Adrenal gland (tissue), 12 donors: ENCODE results near the gene ZBED5. TPM values are rescaled to one million over a fixed set of nuclear protein-coding genes. Genes with fewer than 3 reads are reported as not detected.

Experiments
- DNase-seq, 7 donors: peaks; one replicate each; pipeline ENCODE4 v3.0.0-alpha.2; 2019 to 2020
- H3K27ac ChIP-seq, 5 donors: fragments of 200-600 bp; sonication (generic) in 4 of 5; 1 replicate in 3 of 5; 2 replicates in 2 of 5; pipeline versions ENCODE4 v1.5.1 to v1.8.0; 2016 to 2020; ENCODE audit warnings: mild to moderate bottlenecking in 1 of 5
- H3K27me3 ChIP-seq: fragments of 200-600 bp; 2 replicates; pipeline ENCODE4 v1.8.0; 2021
- H3K36me3 ChIP-seq, 2 donors: fragments of 200-600 bp; replicated peaks in 1 of 2; 1 replicate in 1 of 2; 2 replicates in 1 of 2; pipeline versions ENCODE4 v1.5.1 to v1.8.0; 2018 to 2022
- H3K4me1 ChIP-seq, 2 donors: fragments of 200-600 bp; replicated peaks in 1 of 2; 1 replicate in 1 of 2; 2 replicates in 1 of 2; pipeline versions ENCODE4 v1.5.1 to v1.8.0; 2018 to 2021
- H3K4me3 ChIP-seq, 4 donors: fragments of 200-600 bp; sonication (generic) in 3 of 4; one replicate each; pipeline ENCODE4 v1.5.1; 2016 to 2018
- H3K9me3 ChIP-seq, 3 donors: fragments of 200-600 bp; sonication (generic) in 1 of 3; replicated peaks in 1 of 3; 1 replicate in 2 of 3; 2 replicates in 1 of 3; pipeline versions ENCODE4 v1.5.1 to v1.8.0; 2016 to 2021
- POLR2A ChIP-seq, 2 donors: fragments of 450-650 bp; IDR thresholded peaks; one replicate each; pipeline ENCODE4 v1.6.1; 2017; ENCODE audit warnings: antibody characterized with exemption in 2 of 2, mild to moderate bottlenecking in 2 of 2, moderate library complexity in 1 of 2
- WGBS, 4 donors: extraction: QIAGEN DNeasy Blood & Tissue Kit in 2 of 4; methylation state at CpG; one replicate each; pipeline versions ENCODE4 v1.1.5 to v1.1.7; 2013 to 2017; 5-methylcytosine and 5-hydroxymethylcytosine counted together
- intact Hi-C, 2 donors: fragments of 100-400 bp; cut with DNase I; formaldehyde crosslinking; loops; one replicate each; pipeline versions ENCODE4 v1.14.1 to v1.15.0; 2022 to 2023
- polyA plus RNA-seq, 3 donors: library from polyadenylated mRNA; stranded (reverse); fragments of 200-250 nt in 2 of 3; fragments of 350-450 nt in 1 of 3; fragmentation: Illumina TruSeq in 1 of 3; extraction: RNeasy Lipid Tissue Mini Kit (QIAGEN cat#74804) in 1 of 3; gene quantifications; one replicate each; pipeline ENCODE4 v1.2.3, GENCODE V29; 2013 to 2014
- total RNA-seq, 9 donors: library from RNA; depleted of rRNA in 4 of 9; stranded (reverse); fragments of >200 nt in 4 of 9; fragments of 120-200 nt in 1 of 9; fragmentation: NEBNext Ultra II Directional in 1 of 9; extraction: Animal tissue kit (Norgen Biotek cat#: 25700) in 1 of 9; gene quantifications; one replicate each; pipeline versions ENCODE4 v1.1.0 to v1.2.4, GENCODE V29; 2013 to 2023
- TF ChIP-seq, protein P1 (sequence below), 6 experiments: fragments of 450-650 bp in 4 of 6; fragments of 200-600 bp in 2 of 6; sonication (generic) in 1 of 6; IDR thresholded peaks; 1 replicate in 5 of 6; 2 replicates in 1 of 6; pipeline versions ENCODE4 v1.5.1 to v1.8.0; 2016 to 2021; ENCODE audit warnings: antibody characterized with exemption in 6 of 6, mild to moderate bottlenecking in 2 of 6, moderate library complexity in 1 of 6
- donor health status: healthy with polysubstance abuse.
- donor health status: Bipolar disorder and iron deficiency.
- donor health status: DM: yes; HTN: yes; CAD: no.
- donor health status: DM: no; HTN: no; CAD: no.
- donor health status: DM: no; HTN: no; CAD: no.
- donor health status: DM: yes; HTN: yes; CAD: no.

The ZBED5 gene
- total and polyA plus RNA-seq, 12 donors: 12.3 to 53.3 (median 34.7) TPM

GRCh38 chr11:10809373-10810160, 48.3 kb downstream of the ZBED5 start:
- H3K27me3 ChIP-seq: no peaks in the 10 kb centered on the region
- intact Hi-C loops: loop anchor here (5.0 to 10.0 kb wide), 2 partner anchors 48 to 125 kb away; partner anchors contain the start of gene ZBED5 (in 1 of the 2)
- peak overlapping the region; percentile 26 to 87 (median 62) for H3K4me3 ChIP-seq
- no peaks in the 10 kb centered on the region for H3K9me3 ChIP-seq
- TF ChIP-seq, protein P1, sequence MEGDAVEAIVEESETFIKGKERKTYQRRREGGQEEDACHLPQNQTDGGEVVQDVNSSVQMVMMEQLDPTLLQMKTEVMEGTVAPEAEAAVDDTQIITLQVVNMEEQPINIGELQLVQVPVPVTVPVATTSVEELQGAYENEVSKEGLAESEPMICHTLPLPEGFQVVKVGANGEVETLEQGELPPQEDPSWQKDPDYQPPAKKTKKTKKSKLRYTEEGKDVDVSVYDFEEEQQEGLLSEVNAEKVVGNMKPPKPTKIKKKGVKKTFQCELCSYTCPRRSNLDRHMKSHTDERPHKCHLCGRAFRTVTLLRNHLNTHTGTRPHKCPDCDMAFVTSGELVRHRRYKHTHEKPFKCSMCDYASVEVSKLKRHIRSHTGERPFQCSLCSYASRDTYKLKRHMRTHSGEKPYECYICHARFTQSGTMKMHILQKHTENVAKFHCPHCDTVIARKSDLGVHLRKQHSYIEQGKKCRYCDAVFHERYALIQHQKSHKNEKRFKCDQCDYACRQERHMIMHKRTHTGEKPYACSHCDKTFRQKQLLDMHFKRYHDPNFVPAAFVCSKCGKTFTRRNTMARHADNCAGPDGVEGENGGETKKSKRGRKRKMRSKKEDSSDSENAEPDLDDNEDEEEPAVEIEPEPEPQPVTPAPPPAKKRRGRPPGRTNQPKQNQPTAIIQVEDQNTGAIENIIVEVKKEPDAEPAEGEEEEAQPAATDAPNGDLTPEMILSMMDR (IDR thresholded peaks at IDR 0.05): peak in 2 of 6 experiments; percentile 17
- TF ChIP-seq POLR2A (IDR thresholded peaks at IDR 0.05): no peak
- DNase-seq: peak in 1 of 7 donors; percentile 49
- H3K27ac ChIP-seq: peak overlapping the region; percentile 88 to 99 (median 97)
- WGBS, 4 donors: 2 to 3% (median 2%) methylated on average over 16 to 29 of the region's 29 CpGs
- H3K36me3 ChIP-seq: peaks cover 0 to 25% of the 10 kb centered on the region in 2 donors
- peaks cover 8 to 33% of the 10 kb centered on the region in 2 donors for H3K4me1 ChIP-seq

- H3K9me3 ChIP-seq: no peaks in the 10 kb centered on the region
- TF ChIP-seq, protein P1 (IDR thresholded peaks at IDR 0.05): peak in 1 of 6 experiments; percentile 10
- TF ChIP-seq POLR2A (IDR thresholded peaks at IDR 0.05): peak; percentile 99 to 100
- intact Hi-C loops: loop anchor here (5.0 to 10.0 kb wide), 2 partner anchors 49 to 126 kb away; partner anchors contain the start of gene ZBED5 (in 1 of the 2)
These were observed 49.1 kb downstream of the ZBED5 start, which contains the start of gene EIF4G2 for GRCh38 chr11:10808553-10809372. TSS of gene EIF4G2 (minus strand) at chr11:10808926.

GRCh38 chr11:10808235-10808552, 49.7 kb downstream of the ZBED5 start:
- 0 to 1% (median 1%) methylated on average over 21 to 36 of the region's 36 CpGs for WGBS, 4 donors
- intact Hi-C loops: loop anchor here (5.0 to 10.0 kb wide), 2 partner anchors 49 to 127 kb away; partner anchors contain the start of gene ZBED5 (in 1 of the 2)
- peak overlapping the region; percentile 86 to 96 (median 88) for H3K4me3 ChIP-seq
- peaks cover 8 to 38% of the 10 kb centered on the region in 2 donors for H3K4me1 ChIP-seq
- H3K36me3 ChIP-seq: peaks cover 0 to 39% of the 10 kb centered on the region in 2 donors
- H3K27me3 ChIP-seq: no peaks in the 10 kb centered on the region
- peak overlapping the region; percentile 86 to 99 (median 97) for H3K27ac ChIP-seq
- no peaks in the 10 kb centered on the region for H3K9me3 ChIP-seq
- TF ChIP-seq, protein P1 (IDR thresholded peaks at IDR 0.05): no peak
- no peak for TF ChIP-seq POLR2A (IDR thresholded peaks at IDR 0.05)
- peak in 1 of 7 donors; percentile 46 for DNase-seq

More at GRCh38 chr11:10808553-10809372, 49.1 kb downstream of the ZBED5 start, which contains the start of gene EIF4G2:
- WGBS, 4 donors: 0 to 1% (median 0%) methylated on average over 22 to 65 of the region's 65 CpGs
- Histone ChIP-seq H3K27ac (peak within 1 kb of the TSS; percentile 88 to 99 (median 97)), H3K4me3 (peak within 1 kb of the TSS; percentile 86 to 96 (median 88)), H3K4me1 (peaks cover 8 to 38% of the 10 kb centered on the region in 2 donors), H3K36me3 (peaks cover 0 to 33% of the 10 kb centered on the region in 2 donors), H3K27me3 (no peaks in the 10 kb centered on the region)
- peak; percentile 98 to 99 (median 99) for DNase-seq
